Suprapubic skin (tissue), 4 donors: ENCODE results near the gene CD72. TPM values are rescaled to one million over a fixed set of nuclear protein-coding genes. Genes with fewer than 3 reads are reported as not detected.
A peak's percentile ranks its signal among the peaks of the same experiment; 100 is the strongest.
"Not testable (repeated sequence)": the region's sequence is repeated elsewhere in the genome, so short reads cannot be mapped to it uniquely, and the experiment has no call there.

Source experiments
- DNase-seq, 2 donors: peaks; one replicate each; pipeline ENCODE4 v3.0.0-alpha.2; 2019; ENCODE audit warnings: low spot score in 2 of 2
- H3K27ac ChIP-seq: fragments of 200-600 bp; sonication (generic); one replicate; pipeline ENCODE4 v1.5.1; 2019
- H3K27me3 ChIP-seq: fragments of 200-600 bp; sonication (generic); one replicate; pipeline ENCODE4 v1.5.1; 2019
- H3K36me3 ChIP-seq: fragments of 200-600 bp; sonication (generic); one replicate; pipeline ENCODE4 v1.5.1; 2019
- H3K4me1 ChIP-seq: fragments of 200-600 bp; sonication (generic); one replicate; pipeline ENCODE4 v1.5.1; 2019
- H3K4me3 ChIP-seq: fragments of 200-600 bp; sonication (generic); one replicate; pipeline ENCODE4 v1.5.1; 2019; ENCODE audit warnings: mild to moderate bottlenecking
- H3K9me3 ChIP-seq: fragments of 200-600 bp; sonication (generic); one replicate; pipeline ENCODE4 v1.5.1; 2019
- EP300 ChIP-seq: sonication (generic); formaldehyde crosslinking; IDR thresholded peaks from one replicate; pipeline ENCODE4 v1.6.1; 2017; ENCODE audit warnings: antibody characterized with exemption
- POLR2A ChIP-seq, 2 donors: fragments of 450-650 bp; IDR thresholded peaks; one replicate each; pipeline ENCODE4 v1.6.1; 2017; ENCODE audit warnings: antibody characterized with exemption in 2 of 2, mild to moderate bottlenecking in 2 of 2, moderate library complexity in 2 of 2
- POLR2AphosphoS5 ChIP-seq, 3 donors: sonication (generic); formaldehyde crosslinking; IDR thresholded peaks; one replicate each; pipeline ENCODE4 v1.6.1; 2017; ENCODE audit warnings: antibody characterized with exemption in 3 of 3
- WGBS: methylation state at CpG from one replicate; pipeline ENCODE4 v1.1.5; 2018; 5-methylcytosine and 5-hydroxymethylcytosine counted together
- total RNA-seq, 4 donors: library from RNA; depleted of rRNA; stranded (reverse); fragments of >200 nt; gene quantifications; one replicate each; pipeline ENCODE4 v1.1.0, GENCODE V29; 2016
- TF ChIP-seq, protein P1 (sequence below), 2 donors: fragments of 200-600 bp in 1 of 2; fragments of 450-650 bp in 1 of 2; sonication (generic) in 1 of 2; IDR thresholded peaks; one replicate each; pipeline ENCODE4 v1.5.1; 2016 to 2019; ENCODE audit warnings: antibody characterized with exemption in 2 of 2, mild to moderate bottlenecking in 1 of 2, moderate library complexity in 1 of 2

CD72 gene
- total RNA-seq, 4 donors from 2014 or later: 1.9 to 16.7 (median 4.9) TPM

DNA sequence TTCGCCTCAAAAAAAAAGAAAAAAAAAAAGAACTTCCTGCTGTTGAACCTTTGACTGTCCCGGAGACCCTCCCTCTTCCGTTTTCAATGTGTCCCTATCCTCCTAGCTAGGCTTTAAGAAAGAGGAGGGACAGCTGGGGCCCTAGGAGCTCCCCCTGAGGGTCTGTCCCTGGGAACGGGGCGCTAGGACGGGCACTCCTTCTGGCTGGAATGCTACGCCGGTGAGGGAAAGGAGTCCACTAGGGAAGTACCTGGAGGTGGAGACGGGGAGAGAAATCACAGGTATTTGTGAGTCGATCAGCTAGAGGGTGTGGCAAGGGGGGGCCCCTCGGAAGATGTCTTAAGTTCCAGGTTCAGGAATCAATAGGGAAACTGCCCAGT, 27.9 kb upstream of the CD72 start:
- H3K4me1 ChIP-seq: peaks cover 40% of the 10 kb centered on the region
- H3K36me3 ChIP-seq: no peaks in the 10 kb centered on the region
- H3K9me3 ChIP-seq: no peaks in the 10 kb centered on the region
- peak overlapping the region; percentile 90 for H3K27ac ChIP-seq
- TF ChIP-seq POLR2A (IDR thresholded peaks at IDR 0.05) (no peak), POLR2AphosphoS5 (IDR thresholded peaks at IDR 0.05) (no peak)
- H3K27me3 ChIP-seq: no peaks in the 10 kb centered on the region
- DNase-seq: peak in 1 of 2 donors; percentile 72
- WGBS: 2% methylated on average over 11 of the region's 11 CpGs
- peak overlapping the region; percentile 64 for H3K4me3 ChIP-seq

- 48% methylated on average over 10 of the region's 10 CpGs for WGBS
- peak overlapping the region; percentile 64 for H3K4me3 ChIP-seq
- not testable (repeated sequence) for H3K9me3 ChIP-seq, H3K27me3 ChIP-seq, H3K36me3 ChIP-seq
- H3K4me1 ChIP-seq: peaks cover 40% of the 10 kb centered on the region
- DNase-seq: peak in 1 of 2 donors; percentile 52
- H3K27ac ChIP-seq: peak overlapping the region; percentile 90
Measured at GRCh38 chr9:35645736-35646135, 27.5 kb upstream of the CD72 start.

DNA sequence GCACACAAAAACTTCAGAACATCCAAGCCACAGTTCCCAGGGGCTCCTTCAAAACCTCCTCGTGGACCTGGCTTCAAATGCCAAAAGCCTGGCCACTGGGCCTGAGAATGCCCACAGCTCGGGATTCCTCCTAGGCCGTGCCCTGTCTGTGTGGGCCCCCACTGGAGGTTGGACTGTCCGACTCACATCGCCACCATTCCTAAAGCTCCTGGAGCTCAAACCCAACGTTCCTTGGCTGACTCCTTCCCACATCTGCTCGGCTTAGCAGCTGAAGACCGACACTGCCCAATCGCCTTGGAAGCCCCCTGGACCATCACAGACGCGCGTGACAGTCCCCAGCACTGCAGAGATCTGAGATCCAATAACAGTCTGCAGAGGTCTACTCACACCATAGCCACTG, 24.8 kb upstream of the CD72 start:
- H3K4me3 ChIP-seq: no peak overlapping the region
- H3K36me3 ChIP-seq: no peaks in the 10 kb centered on the region
- H3K27ac ChIP-seq: no peak overlapping the region
- TF ChIP-seq, protein P1, sequence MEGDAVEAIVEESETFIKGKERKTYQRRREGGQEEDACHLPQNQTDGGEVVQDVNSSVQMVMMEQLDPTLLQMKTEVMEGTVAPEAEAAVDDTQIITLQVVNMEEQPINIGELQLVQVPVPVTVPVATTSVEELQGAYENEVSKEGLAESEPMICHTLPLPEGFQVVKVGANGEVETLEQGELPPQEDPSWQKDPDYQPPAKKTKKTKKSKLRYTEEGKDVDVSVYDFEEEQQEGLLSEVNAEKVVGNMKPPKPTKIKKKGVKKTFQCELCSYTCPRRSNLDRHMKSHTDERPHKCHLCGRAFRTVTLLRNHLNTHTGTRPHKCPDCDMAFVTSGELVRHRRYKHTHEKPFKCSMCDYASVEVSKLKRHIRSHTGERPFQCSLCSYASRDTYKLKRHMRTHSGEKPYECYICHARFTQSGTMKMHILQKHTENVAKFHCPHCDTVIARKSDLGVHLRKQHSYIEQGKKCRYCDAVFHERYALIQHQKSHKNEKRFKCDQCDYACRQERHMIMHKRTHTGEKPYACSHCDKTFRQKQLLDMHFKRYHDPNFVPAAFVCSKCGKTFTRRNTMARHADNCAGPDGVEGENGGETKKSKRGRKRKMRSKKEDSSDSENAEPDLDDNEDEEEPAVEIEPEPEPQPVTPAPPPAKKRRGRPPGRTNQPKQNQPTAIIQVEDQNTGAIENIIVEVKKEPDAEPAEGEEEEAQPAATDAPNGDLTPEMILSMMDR (IDR thresholded peaks at IDR 0.05): no peak
- TF ChIP-seq POLR2A (IDR thresholded peaks at IDR 0.05): no peak
- TF ChIP-seq EP300: no peak
- no peak for TF ChIP-seq POLR2AphosphoS5 (IDR thresholded peaks at IDR 0.05)
- peaks cover 28% of the 10 kb centered on the region for H3K4me1 ChIP-seq
- no peaks in the 10 kb centered on the region for H3K9me3 ChIP-seq
- peak in 1 of 2 donors; percentile 43 for DNase-seq
- no peaks in the 10 kb centered on the region for H3K27me3 ChIP-seq
- 97% methylated on average over 11 of the region's 12 CpGs for WGBS

DNA sequence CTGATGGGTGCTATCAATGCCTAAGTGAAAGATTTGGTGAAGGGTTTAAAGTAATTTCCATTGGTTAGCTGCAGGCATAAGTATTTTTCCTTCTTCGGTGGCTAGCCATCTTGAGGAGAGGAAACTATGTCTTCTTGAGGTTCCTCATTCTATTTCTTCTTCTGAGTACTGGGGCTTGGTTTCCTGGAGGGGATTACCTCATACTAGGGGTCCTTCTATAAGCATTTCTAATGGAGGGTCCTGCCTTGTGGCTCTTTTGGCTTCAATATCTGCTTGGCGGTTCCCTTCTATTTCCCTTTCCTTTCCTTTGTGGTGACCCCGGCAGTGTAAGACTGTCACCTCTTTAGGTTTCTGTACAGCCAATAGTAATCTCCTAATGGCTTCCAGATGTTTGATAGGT, 23.3 kb upstream of the CD72 start:
- H3K9me3 ChIP-seq, H3K27ac ChIP-seq, H3K27me3 ChIP-seq, H3K36me3 ChIP-seq, H3K4me3 ChIP-seq: not testable (repeated sequence)
- WGBS: 85% methylated on average over 3 of the region's 3 CpGs
- peak in 1 of 2 donors; percentile 0 for DNase-seq
- peaks cover 20% of the 10 kb centered on the region for H3K4me1 ChIP-seq

GRCh38 chr9:35640431-35640830, 22.2 kb upstream of the CD72 start:
- H3K27me3 ChIP-seq, H3K9me3 ChIP-seq, H3K27ac ChIP-seq, H3K36me3 ChIP-seq, H3K4me1 ChIP-seq, H3K4me3 ChIP-seq: not testable (repeated sequence)
- DNase-seq: peak in 1 of 2 donors; percentile 25
- 96% methylated on average over 15 of the region's 15 CpGs for WGBS

DNA sequence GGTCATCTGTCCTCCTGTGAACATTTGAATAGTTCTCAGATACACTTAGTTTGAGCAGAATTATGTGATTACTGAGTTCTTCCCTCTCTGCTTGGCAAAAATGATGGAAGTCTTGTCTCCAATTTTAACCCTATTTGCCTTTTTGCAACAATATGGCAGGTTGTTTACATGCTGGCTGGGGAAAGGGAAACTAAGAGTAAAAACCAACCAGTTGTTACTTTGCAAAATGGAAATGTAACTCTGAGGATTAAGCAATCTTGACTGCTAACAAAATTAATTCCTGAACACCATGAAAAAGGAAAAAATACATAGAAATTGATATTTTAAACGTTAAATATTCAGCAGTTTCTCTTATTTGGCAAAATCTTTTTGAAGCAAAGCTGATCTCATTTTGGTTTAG, 21.4 kb upstream of the CD72 start:
- H3K4me1 ChIP-seq: peaks cover 1% of the 10 kb centered on the region
- H3K27me3 ChIP-seq: no peaks in the 10 kb centered on the region
- no peaks in the 10 kb centered on the region for H3K36me3 ChIP-seq
- H3K9me3 ChIP-seq: no peaks in the 10 kb centered on the region
- H3K4me3 ChIP-seq: no peak overlapping the region
- TF ChIP-seq, protein P1 (IDR thresholded peaks at IDR 0.05): no peak
- no peak for TF ChIP-seq POLR2A (IDR thresholded peaks at IDR 0.05)
- no peak for TF ChIP-seq EP300
- no peak for TF ChIP-seq POLR2AphosphoS5 (IDR thresholded peaks at IDR 0.05)
- DNase-seq: no peak
- H3K27ac ChIP-seq: no peak overlapping the region
- WGBS: 86% methylated on average over 1 of the region's 1 CpG

DNA sequence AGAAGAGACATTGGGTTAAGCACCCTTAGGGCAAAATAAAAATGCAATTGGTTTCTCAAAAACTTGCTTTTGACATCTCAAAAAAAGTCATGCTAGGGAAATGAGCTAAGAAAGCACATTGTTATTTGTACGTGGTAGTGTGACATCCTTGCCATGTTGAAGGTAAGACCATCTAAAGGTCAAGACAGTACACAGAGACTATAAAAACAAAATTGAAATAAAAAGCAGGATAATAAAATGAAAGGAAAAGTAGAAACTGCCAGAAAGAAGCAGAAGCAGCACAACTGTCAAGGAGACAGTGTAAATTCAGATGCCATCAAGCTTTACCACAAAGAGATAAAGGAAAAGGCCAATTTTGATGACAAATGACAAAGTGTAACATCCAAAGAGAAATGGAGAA, 21.0 kb upstream of the CD72 start:
- H3K36me3 ChIP-seq, DNase-seq, H3K4me3 ChIP-seq, H3K27ac ChIP-seq, H3K27me3 ChIP-seq, H3K4me1 ChIP-seq, H3K9me3 ChIP-seq: not testable (repeated sequence)
- 56% methylated on average over 1 of the region's 1 CpG for whole genome bisulfite sequencing

DNA sequence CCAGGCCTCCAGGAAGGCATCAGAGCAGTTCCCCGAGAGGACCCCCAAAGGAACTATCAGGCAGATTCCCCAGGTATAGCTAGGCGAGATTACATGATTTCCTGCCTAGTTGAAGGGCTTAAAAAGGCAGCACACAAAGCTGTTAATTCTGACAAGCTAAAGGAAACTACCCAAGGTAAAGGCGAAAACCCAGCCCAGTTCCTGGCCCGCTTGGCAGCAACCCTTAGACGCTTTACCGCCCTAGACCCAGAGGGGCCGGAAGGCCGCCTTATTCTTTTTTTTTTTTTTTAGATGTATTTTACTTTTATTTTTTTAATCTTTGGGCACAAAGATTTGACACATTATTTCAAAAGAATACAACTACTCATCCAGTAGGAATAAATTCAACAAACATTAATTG, 20.5 kb upstream of the CD72 start:
- not testable (repeated sequence) for H3K36me3 ChIP-seq, H3K4me1 ChIP-seq, H3K9me3 ChIP-seq, H3K27me3 ChIP-seq, H3K27ac ChIP-seq, H3K4me3 ChIP-seq
- DNase-seq: peak in 1 of 2 donors; percentile 33
- 69% methylated on average over 7 of the region's 8 CpGs for WGBS

DNA sequence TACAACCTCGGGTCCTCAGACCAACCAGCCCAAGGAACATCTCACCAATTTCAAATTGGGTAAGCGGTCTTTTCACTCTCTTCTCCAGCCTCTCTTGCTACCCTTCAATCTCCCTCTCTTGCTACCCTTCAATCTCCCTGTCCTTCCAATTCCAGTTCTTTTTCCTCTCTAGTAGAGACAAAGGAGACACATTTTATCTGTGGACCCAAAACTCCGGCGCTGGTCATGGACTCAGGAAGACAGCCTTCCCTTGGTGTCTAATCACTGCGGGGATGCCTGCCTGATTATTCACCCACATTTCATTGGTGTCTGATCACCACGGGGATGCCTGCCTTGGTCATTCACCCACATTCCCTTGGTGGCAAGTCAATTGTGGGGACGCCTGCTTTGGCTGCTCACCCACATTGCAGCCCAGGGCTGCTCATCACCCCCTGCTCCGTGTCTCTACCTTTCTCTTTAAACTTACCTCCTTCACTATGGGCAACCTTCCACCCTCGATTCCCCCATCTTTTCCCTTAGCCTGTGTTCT, 19.3 kb upstream of the CD72 start:
- 96% methylated on average over 9 of the region's 9 CpGs for WGBS
- not testable (repeated sequence) for DNase-seq, H3K4me1 ChIP-seq, H3K36me3 ChIP-seq, H3K27ac ChIP-seq, H3K4me3 ChIP-seq, H3K9me3 ChIP-seq, H3K27me3 ChIP-seq

DNA sequence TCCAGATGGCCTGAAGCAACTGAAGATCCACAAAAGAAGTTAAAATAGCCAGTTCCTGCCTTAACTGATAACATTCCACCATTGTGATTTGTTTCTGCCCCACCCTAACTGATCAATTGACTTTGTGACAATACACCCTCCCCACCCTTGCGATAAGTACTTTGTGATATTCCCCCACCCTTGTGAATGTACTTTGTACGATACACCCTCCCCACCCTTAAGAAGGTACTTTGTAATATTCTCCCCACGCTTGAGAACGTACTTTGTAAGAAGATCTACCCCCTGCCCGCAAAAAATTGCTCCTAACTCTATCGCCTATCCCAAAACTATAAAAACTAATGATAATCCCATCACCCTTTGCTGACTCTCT, 18.6 kb upstream of the CD72 start:
- not testable (repeated sequence) for DNase-seq, H3K27me3 ChIP-seq, H3K36me3 ChIP-seq, H3K27ac ChIP-seq, H3K9me3 ChIP-seq, H3K4me1 ChIP-seq, H3K4me3 ChIP-seq
- WGBS: 97% methylated on average over 6 of the region's 6 CpGs
